OCI-LY3 (cell line): ENCODE data around the gene XRCC4.

Experiments
- CTCF ChIP-seq: fragments of 200-600, 300-600 bp; sonication (generic); IDR thresholded peaks from 2 replicates; pipeline ENCODE4 v1.5.1; 2014; ENCODE audit warnings: antibody characterized with exemption, low read length, low read depth
- EZH2phosphoT487 ChIP-seq: fragments of 200-600 bp; shearing (Covaris generic); IDR thresholded peaks from 2 replicates; pipeline ENCODE4 v1.6.1; 2018; ENCODE audit warnings: antibody characterized with exemption, mixed run types, low read depth

- TF ChIP-seq CTCF, result no peak
- no peak for TF ChIP-seq EZH2phosphoT487
Observed at GRCh38 chr5:83219495-83219894, 142.1 kb downstream of the XRCC4 start.
